Lung (tissue), 12 donors: ENCODE results near the gene SEMA4D. TPM values are rescaled to one million over a fixed set of nuclear protein-coding genes. Genes with fewer than 3 reads are reported as not detected.

Source experiments
- ATAC-seq: fragments of 200-7000 bp; cut with Tn5 transposase; one replicate; pipeline ENCODE4 v1.9.1; 2020; ENCODE audit warnings: moderate number of reproducible peaks; ENCODE audit not compliant: insufficient read depth, low FRiP score
- DNase-seq, 3 donors: peaks; one replicate each; pipeline ENCODE4 v3.0.0-alpha.2; 2013 to 2017
- H3K27ac ChIP-seq, 2 donors: one replicate each; pipeline ENCODE4 v1.5.1; 2013; ENCODE audit warnings: mild to moderate bottlenecking in 2 of 2, moderate library complexity in 2 of 2, control low read depth in 1 of 2, inconsistent platforms in 1 of 2, low read depth in 1 of 2, low read length in 1 of 2
- H3K27me3 ChIP-seq, 3 donors: one replicate each; pipeline ENCODE4 v1.5.1; 2013; ENCODE audit warnings: low read length in 2 of 3; ENCODE audit not compliant: control insufficient read depth in 3 of 3, insufficient read depth in 3 of 3
- H3K36me3 ChIP-seq, 4 donors: one replicate each; pipeline ENCODE4 v1.5.1; 2013; ENCODE audit warnings: low read length in 4 of 4, mild to moderate bottlenecking in 1 of 4, moderate library complexity in 1 of 4; ENCODE audit not compliant: control insufficient read depth in 4 of 4, insufficient read depth in 4 of 4
- H3K4me1 ChIP-seq, 5 donors: one replicate each; pipeline ENCODE4 v1.5.1; 2013; ENCODE audit warnings: low read length in 5 of 5, mild to moderate bottlenecking in 2 of 5, moderate library complexity in 1 of 5; ENCODE audit not compliant: control insufficient read depth in 5 of 5, insufficient read depth in 5 of 5
- H3K4me3 ChIP-seq: one replicate; pipeline ENCODE4 v1.5.1; 2013; ENCODE audit warnings: mild to moderate bottlenecking, control low read depth, moderate library complexity
- H3K9ac ChIP-seq, 2 donors: one replicate each; pipeline ENCODE4 v1.5.1; 2013; ENCODE audit warnings: low read length in 2 of 2, control low read depth in 1 of 2; ENCODE audit not compliant: insufficient read depth in 1 of 2
- H3K9me3 ChIP-seq, 4 donors: one replicate each; pipeline ENCODE4 v1.5.1; 2013; ENCODE audit warnings: low read length in 3 of 4, mild to moderate bottlenecking in 1 of 4, moderate library complexity in 1 of 4; ENCODE audit not compliant: control insufficient read depth in 4 of 4, insufficient read depth in 3 of 4
- WGBS, 2 donors: extraction: QIAGEN DNeasy Blood & Tissue Kit; methylation state at CpG; one replicate each; pipeline ENCODE4 v1.1.7; 2013; 5-methylcytosine and 5-hydroxymethylcytosine counted together
- polyA plus RNA-seq, 2 donors: library from polyadenylated mRNA; stranded (reverse); fragments of 200-250 nt; gene quantifications; one replicate each; pipeline ENCODE4 v1.2.1, GENCODE V29; 2013
- total RNA-seq, 2 donors: library from RNA; depleted of rRNA in 1 of 2; stranded (reverse); fragments of >200 nt in 1 of 2; gene quantifications; one replicate each; pipeline ENCODE4 v1.2.1, GENCODE V29; 2014 to 2021
- TF ChIP-seq, protein P1 (sequence below): IDR thresholded peaks from 2 replicates; pipeline ENCODE4 v1.5.1; 2012; ENCODE audit warnings: mild to moderate bottlenecking; ENCODE audit errors: control extremely low read depth, extremely low read depth
- donor health status: control.
- donor health status: control.
- donor health status: Bipolar disorder and iron deficiency.
- donor health status: healthy.
- donor health status: DM: yes; HTN: yes; CAD: no.

Gene SEMA4D
- total and polyA plus RNA-seq, 4 donors, result 6.7 to 61.5 (median 29.0) TPM

DNA sequence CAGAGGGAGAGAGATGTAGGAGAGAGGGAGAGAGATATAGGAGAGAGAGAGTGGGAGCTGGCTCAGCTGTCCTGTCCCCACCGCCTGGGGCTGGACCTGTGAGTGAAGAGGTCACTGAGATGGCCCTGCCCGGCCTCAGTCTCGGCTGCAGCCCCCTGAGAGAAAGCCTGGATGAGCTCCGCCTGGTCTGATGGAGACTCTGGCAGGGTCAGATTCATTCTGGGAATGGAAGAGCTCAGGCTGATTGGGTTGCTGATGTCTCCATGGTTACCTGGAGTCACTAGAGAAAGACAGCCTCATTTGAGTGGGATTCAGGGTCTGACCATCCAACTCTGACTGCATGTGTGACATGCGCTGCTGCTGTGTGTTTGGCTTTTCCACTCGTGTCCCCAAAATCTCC lies 27.1 kb upstream of the SEMA4D start:
- H3K9me3 ChIP-seq, result peaks cover 0 to 5% (median 0%) of the 10 kb centered on the region in 4 donors
- H3K36me3 ChIP-seq, result no peaks in the 10 kb centered on the region
- ATAC-seq, result no peak
- TF ChIP-seq, protein P1, sequence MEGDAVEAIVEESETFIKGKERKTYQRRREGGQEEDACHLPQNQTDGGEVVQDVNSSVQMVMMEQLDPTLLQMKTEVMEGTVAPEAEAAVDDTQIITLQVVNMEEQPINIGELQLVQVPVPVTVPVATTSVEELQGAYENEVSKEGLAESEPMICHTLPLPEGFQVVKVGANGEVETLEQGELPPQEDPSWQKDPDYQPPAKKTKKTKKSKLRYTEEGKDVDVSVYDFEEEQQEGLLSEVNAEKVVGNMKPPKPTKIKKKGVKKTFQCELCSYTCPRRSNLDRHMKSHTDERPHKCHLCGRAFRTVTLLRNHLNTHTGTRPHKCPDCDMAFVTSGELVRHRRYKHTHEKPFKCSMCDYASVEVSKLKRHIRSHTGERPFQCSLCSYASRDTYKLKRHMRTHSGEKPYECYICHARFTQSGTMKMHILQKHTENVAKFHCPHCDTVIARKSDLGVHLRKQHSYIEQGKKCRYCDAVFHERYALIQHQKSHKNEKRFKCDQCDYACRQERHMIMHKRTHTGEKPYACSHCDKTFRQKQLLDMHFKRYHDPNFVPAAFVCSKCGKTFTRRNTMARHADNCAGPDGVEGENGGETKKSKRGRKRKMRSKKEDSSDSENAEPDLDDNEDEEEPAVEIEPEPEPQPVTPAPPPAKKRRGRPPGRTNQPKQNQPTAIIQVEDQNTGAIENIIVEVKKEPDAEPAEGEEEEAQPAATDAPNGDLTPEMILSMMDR, result no peak
- peaks cover 0 to 16% (median 0%) of the 10 kb centered on the region in 5 donors for H3K4me1 ChIP-seq
- 83 to 97% methylated on average over 6 of the region's 6 CpGs for WGBS, 2 donors
- no peak overlapping the region for H3K27ac ChIP-seq
- no peak for DNase-seq
- no peaks in the 10 kb centered on the region for H3K27me3 ChIP-seq
- H3K4me3 ChIP-seq, result no peak overlapping the region
- no peak overlapping the region for H3K9ac ChIP-seq

DNA sequence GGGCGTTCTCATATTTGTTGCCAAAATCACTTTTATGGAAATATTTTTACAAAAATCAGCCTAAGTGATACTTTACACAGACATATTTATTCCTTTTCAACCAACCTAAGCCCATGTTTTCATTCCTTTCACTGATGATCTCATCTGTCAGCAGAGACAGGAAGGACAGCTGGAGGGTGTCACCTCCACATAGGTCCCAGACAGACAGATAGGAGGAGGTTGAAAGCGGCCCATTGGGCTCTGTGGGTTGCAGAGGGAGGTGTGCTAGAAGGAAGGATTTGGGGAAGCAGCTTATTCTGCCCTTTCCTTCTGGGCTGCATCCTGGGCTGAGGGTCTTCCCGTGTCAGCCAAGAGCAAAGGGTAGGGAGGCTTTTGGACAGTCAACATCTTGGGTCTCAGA lies 26.0 kb upstream of the SEMA4D start:
- WGBS, 2 donors, result 56 to 58% methylated on average over 3 of the region's 3 CpGs
- H3K27me3 ChIP-seq, result no peaks in the 10 kb centered on the region
- peaks cover 0 to 5% (median 0%) of the 10 kb centered on the region in 4 donors for H3K9me3 ChIP-seq
- H3K4me1 ChIP-seq, result peaks cover 0 to 16% (median 0%) of the 10 kb centered on the region in 5 donors
- no peaks in the 10 kb centered on the region for H3K36me3 ChIP-seq
- no peak overlapping the region for H3K9ac ChIP-seq
- TF ChIP-seq, protein P1, result no peak
- no peak overlapping the region for H3K4me3 ChIP-seq
- DNase-seq (peak in 1 of 3 donors; percentile 32), ATAC-seq (no peak)
- H3K27ac ChIP-seq, result no peak overlapping the region

DNA sequence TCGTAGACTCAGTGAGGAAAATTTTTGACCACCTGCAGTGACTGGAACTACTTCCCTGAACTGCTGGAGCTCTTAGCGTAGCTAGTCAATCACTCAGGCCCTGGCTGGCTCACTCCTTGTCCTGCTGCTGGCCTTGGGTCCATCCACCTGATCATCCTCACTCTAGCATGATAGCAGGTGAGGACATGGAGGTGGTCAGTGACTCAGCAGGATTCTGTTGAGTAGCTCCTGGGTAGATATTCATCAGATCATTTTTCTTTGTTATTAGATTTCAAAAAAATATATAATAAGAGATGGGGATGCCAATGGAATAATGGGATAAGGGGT lies 25.0 kb upstream of the SEMA4D start:
- H3K4me3 ChIP-seq, result no peak overlapping the region
- no peaks in the 10 kb centered on the region for H3K27me3 ChIP-seq
- no peak for DNase-seq

More for the DNA sequence above, 25.0 kb upstream of the SEMA4D start:
- no peaks in the 10 kb centered on the region for H3K36me3 ChIP-seq
- WGBS, 2 donors, result 43 to 65% methylated on average over 2 of the region's 2 CpGs
- peak overlapping the region in 1 of 2 donors; percentile 56 for H3K27ac ChIP-seq
- TF ChIP-seq, protein P1, result no peak
- ATAC-seq, result no peak
- H3K9me3 ChIP-seq, result no peaks in the 10 kb centered on the region
- H3K9ac ChIP-seq, result no peak overlapping the region
- peaks cover 0 to 16% (median 0%) of the 10 kb centered on the region in 5 donors for H3K4me1 ChIP-seq
